KOPT-K1 (cell line): Measurements from ENCODE around the gene PAPLN.

Experiments
- H3K27ac ChIP-seq: fragments of 200-600 bp; sonication (generic); 2 replicates; pipeline ENCODE4 v1.5.1; 2016; ENCODE audit warnings: antibody characterized with exemption, mild to moderate bottlenecking, low read depth, low read length; ENCODE audit not compliant: poor library complexity, severe bottlenecking
- H3K36me3 ChIP-seq: fragments of 200-600 bp; sonication (generic); 2 replicates; pipeline ENCODE4 v1.5.1; 2017; ENCODE audit warnings: antibody characterized with exemption, mild to moderate bottlenecking, low read length, moderate library complexity; ENCODE audit not compliant: insufficient read depth
- H3K9me3 ChIP-seq: fragments of 200-600 bp; sonication (generic); 2 replicates; pipeline ENCODE4 v1.5.1; 2017; ENCODE audit warnings: antibody characterized with exemption, low read length, mild to moderate bottlenecking; ENCODE audit not compliant: insufficient read depth, poor library complexity, severe bottlenecking

Gene PAPLN

GRCh38 chr14:73236752-73237218, 521 bp upstream of the PAPLN start:
- H3K27ac ChIP-seq, result no peak overlapping the region
- no peaks in the 10 kb centered on the region for H3K9me3 ChIP-seq
- H3K36me3 ChIP-seq, result no peaks in the 10 kb centered on the region

GRCh38 chr14:73237786-73238423, 599 bp downstream of the PAPLN start:
- no peaks in the 10 kb centered on the region for H3K9me3 ChIP-seq
- H3K36me3 ChIP-seq, result no peaks in the 10 kb centered on the region
- H3K27ac ChIP-seq, result no peak overlapping the region

- no peaks in the 10 kb centered on the region for H3K9me3 ChIP-seq
- H3K27ac ChIP-seq, result no peak overlapping the region
- H3K36me3 ChIP-seq, result no peaks in the 10 kb centered on the region
Observed at GRCh38 chr14:73238424-73238852, 1.1 kb downstream of the PAPLN start.

GRCh38 chr14:73238941-73239340, 1.6 kb downstream of the PAPLN start:
- no peaks in the 10 kb centered on the region for H3K36me3 ChIP-seq
- H3K27ac ChIP-seq, result no peak overlapping the region
- H3K9me3 ChIP-seq, result no peaks in the 10 kb centered on the region

- H3K36me3 ChIP-seq, result no peaks in the 10 kb centered on the region
- no peak overlapping the region for H3K27ac ChIP-seq
- no peaks in the 10 kb centered on the region for H3K9me3 ChIP-seq
Observed at GRCh38 chr14:73239393-73240241, 2.3 kb downstream of the PAPLN start.

- Histone ChIP-seq H3K9me3 (no peaks in the 10 kb centered on the region), H3K36me3 (no peaks in the 10 kb centered on the region)
Observed at GRCh38 chr14:73240816-73241480, 3.6 kb downstream of the PAPLN start.

GRCh38 chr14:73241481-73242165, 4.3 kb downstream of the PAPLN start:
- Histone ChIP-seq H3K36me3 (no peaks in the 10 kb centered on the region), H3K9me3 (no peaks in the 10 kb centered on the region), H3K27ac (no peak overlapping the region)

More at GRCh38 chr14:73240816-73241480, 3.6 kb downstream of the PAPLN start:
- H3K27ac ChIP-seq, result no peak overlapping the region

GRCh38 chr14:73242357-73242901, 5.1 kb downstream of the PAPLN start:
- Histone ChIP-seq H3K27ac (no peak overlapping the region), H3K36me3 (no peaks in the 10 kb centered on the region), H3K9me3 (no peaks in the 10 kb centered on the region)

- no peaks in the 10 kb centered on the region for H3K36me3 ChIP-seq
- no peak overlapping the region for H3K27ac ChIP-seq
Observed at GRCh38 chr14:73243341-73243740, 6.0 kb downstream of the PAPLN start.

GRCh38 chr14:73243748-73244147, 6.4 kb downstream of the PAPLN start:
- Histone ChIP-seq H3K9me3 (no peaks in the 10 kb centered on the region), H3K27ac (no peak overlapping the region), H3K36me3 (no peaks in the 10 kb centered on the region)

More at GRCh38 chr14:73243341-73243740, 6.0 kb downstream of the PAPLN start:
- H3K9me3 ChIP-seq, result no peaks in the 10 kb centered on the region

- H3K36me3 ChIP-seq, result no peaks in the 10 kb centered on the region
- no peak overlapping the region for H3K27ac ChIP-seq
- no peaks in the 10 kb centered on the region for H3K9me3 ChIP-seq
Observed at GRCh38 chr14:73244541-73245290, 7.4 kb downstream of the PAPLN start.

- H3K9me3 ChIP-seq, result no peaks in the 10 kb centered on the region
- H3K36me3 ChIP-seq, result no peaks in the 10 kb centered on the region
- no peak overlapping the region for H3K27ac ChIP-seq
Observed at GRCh38 chr14:73245480-73246325, 8.4 kb downstream of the PAPLN start.

GRCh38 chr14:73246387-73247150, 9.3 kb downstream of the PAPLN start:
- H3K9me3 ChIP-seq, result no peaks in the 10 kb centered on the region
- no peak overlapping the region for H3K27ac ChIP-seq
- no peaks in the 10 kb centered on the region for H3K36me3 ChIP-seq
